Muscle of arm (tissue), 12 donors: ENCODE measurements around the gene S100A10. TPM values are rescaled to one million over a fixed set of nuclear protein-coding genes. Genes with fewer than 3 reads are reported as not detected.

Experiments
- DNase-seq: peaks from one replicate; pipeline ENCODE4 v3.0.0-alpha.2; 2013
- polyA plus RNA-seq, 12 donors: library from polyadenylated mRNA; unstranded; fragments of 120-200 nt; gene quantifications; one replicate each; pipeline ENCODE4 v1.2.1, GENCODE V29; 2013; ENCODE audit not compliant: insufficient read length in 12 of 12

Gene S100A10
- polyA plus RNA-seq, 12 donors = 174 to 624 (median 240) TPM; not detected in 1

- no peak for DNase-seq
These were observed 25.6 kb downstream of the S100A10 start for GRCh38 chr1:151968058-151968457.

- no peak for DNase-seq
These were observed 26.6 kb downstream of the S100A10 start for GRCh38 chr1:151967091-151967490.

GRCh38 chr1:151966061-151966460 is 27.6 kb downstream of the S100A10 start:
- DNase-seq = no peak

DNA sequence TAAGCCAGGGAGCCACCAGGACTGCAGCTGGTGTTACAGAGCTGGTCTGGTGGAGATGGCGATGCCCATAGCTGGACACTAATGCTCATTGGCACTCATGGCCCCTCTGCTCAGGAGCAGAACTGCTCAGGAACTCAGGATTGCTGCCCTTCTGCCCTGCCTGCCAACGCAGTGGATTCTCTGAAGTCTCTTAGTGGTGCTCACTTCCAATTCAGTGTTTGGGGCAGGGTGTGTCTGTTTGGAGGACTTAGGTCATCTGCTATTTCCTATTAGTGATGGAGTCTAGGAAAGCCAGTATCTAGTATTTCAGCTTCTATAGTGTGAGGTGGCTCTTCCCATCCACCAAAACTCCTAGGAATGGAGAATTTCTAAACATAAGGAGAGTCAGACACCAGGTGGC is 29.1 kb downstream of the S100A10 start:
- no peak for DNase-seq

GRCh38 chr1:151963288-151963687 is 30.4 kb downstream of the S100A10 start:
- DNase-seq = no peak

GRCh38 chr1:151961833-151962232 is 31.8 kb downstream of the S100A10 start:
- peak; percentile 60 for DNase-seq

- DNase-seq = no peak
These were observed 32.7 kb downstream of the S100A10 start for GRCh38 chr1:151960780-151961513.

GRCh38 chr1:151958959-151959358 is 34.7 kb downstream of the S100A10 start:
- no peak for DNase-seq

- no peak for DNase-seq
These were observed 36.6 kb downstream of the S100A10 start for GRCh38 chr1:151956957-151957497.

DNA sequence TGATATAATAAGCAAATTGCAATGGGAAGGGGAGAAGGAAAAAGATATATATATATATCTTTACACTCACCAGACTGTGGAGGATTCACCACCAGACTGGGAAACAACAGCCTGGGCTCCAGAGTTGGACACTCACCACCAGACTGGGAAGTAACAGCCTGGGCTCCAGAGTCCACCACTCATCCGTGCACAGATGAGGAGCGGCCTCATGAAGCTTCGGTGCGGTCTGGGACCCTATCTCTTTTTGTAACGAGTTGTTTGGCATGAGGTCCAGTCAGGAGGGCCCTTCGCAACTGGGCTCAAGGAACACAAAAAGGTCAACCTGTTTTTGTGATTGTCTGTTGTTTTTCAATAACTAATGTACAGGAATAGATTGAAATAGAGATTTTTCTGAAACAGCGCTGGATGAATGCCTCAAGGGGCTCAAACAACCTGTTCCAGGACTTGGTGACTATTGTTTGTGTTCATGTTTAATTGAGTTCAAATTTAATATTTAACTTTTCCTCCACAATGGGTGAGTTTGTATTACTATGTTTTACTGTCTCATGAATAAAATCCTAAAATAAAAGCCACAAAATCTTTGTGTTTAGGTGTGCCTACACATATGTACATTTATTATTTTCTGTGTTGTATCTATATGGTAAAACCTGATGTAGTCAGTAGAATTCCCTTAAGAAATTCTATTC is 40.1 kb downstream of the S100A10 start:
- no peak for DNase-seq

DNA sequence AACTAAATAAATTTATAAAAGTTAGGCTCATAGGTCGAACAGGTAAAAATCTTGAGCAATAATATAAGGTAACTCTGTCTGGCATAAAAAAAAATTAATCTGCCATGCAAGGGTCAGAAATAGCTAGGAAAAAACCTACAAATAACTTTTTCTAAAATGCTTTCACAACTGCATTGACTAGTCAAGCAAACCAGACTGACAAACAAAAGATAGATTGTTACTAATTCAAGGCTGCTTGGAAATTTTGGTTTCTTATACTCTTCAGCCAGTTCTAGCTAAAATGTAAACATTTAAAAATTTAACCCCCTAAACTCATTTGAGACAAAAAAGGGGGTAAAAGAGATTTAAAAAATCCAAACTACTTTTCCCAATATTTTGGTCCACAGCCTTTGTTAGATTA is 40.8 kb downstream of the S100A10 start:
- no peak for DNase-seq

DNA sequence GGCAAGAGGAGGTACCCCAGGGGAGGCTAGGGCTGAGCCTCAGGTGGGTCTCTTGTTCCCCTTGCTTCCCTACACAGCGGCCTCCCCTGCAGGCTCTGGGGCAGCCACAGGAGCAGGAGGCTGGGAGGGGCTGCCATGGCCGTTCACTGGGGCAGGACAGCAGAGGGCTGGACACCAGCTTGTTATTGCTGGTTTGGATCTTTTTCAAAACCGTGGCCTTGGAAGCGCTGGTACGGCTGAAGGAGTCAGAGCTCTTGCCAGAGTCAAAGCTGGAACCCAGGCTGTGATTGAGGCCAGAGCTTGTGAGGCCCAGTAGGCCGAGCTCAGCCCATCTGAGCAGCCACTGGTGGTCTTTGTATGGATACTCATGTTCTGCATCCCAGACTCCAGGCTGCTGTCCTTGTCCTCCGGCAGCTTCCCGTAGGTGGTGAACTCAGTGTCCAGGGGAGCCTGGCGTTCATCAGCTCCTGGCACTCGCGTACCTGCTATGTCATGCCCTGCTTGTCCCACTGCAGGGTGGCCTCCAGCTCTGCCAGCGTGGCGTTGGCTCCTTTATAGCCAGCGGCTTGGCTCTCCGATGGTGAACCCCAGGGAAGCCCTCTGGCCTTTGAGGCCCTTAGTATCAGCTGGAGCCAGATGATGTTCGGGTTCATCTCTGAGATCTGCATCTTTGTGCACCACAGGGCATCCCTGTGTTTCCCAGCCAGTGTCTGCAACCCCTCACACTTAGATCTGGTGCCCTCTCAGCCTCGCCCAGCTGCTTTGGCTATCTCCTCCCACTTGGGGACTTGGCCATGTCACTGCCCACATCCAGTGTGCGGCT is 44.1 kb downstream of the S100A10 start:
- no peak for DNase-seq

DNA sequence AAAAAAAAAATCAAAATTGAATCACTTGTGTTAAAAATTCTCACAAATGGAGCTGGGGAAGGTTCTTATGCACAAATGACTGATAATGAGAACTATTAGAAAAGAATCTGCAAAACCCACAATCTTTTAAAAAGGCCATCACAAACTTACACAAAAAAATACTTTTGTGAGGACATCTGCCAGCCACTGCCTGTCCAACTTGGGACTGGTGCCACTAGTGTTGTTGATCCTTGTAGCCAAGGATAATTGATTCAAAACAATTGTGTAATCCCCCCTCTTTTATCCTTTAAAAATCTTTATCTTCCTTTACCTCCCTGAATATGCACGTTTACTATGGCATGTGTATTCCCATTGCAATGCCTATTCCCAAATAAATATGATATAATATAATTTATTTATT is 45.2 kb downstream of the S100A10 start:
- no peak for DNase-seq

GRCh38 chr1:151947140-151947539 is 46.5 kb downstream of the S100A10 start:
- no peak for DNase-seq

GRCh38 chr1:151945725-151946722 is 47.6 kb downstream of the S100A10 start:
- peak; percentile 79 for DNase-seq

DNA sequence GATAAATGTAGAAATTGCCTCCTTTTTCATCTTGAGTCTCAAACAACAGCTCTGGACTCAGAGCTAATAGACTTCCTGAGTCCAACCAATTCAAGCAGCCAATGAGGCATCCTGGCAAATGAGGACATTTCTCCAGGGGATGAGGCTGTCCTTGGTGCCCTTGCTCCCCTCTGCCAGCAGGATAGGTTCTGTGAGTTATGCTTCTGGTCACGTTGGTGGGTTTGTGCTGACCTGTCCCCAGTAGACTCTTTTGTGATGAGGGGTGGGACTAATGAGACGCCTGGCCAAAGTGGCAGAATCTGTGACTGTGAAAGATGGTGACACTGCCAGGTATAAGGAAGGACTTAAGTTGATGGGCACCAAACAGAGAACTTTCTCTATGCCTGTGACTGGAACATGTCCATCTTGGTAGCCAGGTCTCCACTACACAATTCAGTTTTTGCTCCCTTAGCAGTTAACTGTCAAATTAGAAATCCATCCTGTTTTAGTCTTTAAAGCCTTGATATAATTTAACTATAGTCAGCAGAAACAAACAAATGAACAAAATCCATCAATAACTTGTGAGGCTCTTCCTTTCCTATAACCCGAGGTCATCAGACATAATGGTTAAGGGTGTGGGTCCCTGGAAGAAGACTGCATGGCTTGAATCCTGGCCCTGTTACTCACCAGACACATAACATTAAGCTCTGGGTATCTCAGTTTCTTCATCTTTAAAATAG is 48.6 kb downstream of the S100A10 start:
- no peak for DNase-seq

GRCh38 chr1:151944126-151944856 is 49.4 kb downstream of the S100A10 start:
- no peak for DNase-seq

- DNase-seq = no peak
These were observed 50.1 kb downstream of the S100A10 start for GRCh38 chr1:151943591-151943990.

DNA sequence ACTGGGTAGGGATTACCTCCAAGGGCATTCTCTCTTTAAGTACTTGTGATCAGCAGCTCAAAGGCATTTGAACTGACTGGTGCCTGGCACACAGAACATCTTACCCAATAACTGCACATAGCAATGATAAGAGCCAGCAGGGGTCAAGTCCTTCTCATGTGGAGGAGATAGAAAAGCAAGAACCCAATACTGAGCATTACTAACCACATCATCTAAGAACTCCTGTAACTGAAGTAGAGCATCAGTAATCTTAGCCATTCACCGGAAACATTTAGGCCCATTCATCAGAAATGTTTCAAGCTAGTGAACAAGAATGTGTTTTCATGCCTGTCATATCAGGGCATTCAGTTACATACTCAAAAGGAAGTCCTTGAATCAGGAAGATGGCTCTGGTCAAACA is 50.8 kb downstream of the S100A10 start:
- no peak for DNase-seq

GRCh38 chr1:151940541-151940940 is 53.1 kb downstream of the S100A10 start:
- DNase-seq = no peak
